Mesothelial cell of epicardium (in vitro differentiated cells): Measurements from ENCODE around the gene BMI1. TPM values are rescaled to one million over a fixed set of nuclear protein-coding genes. Genes with fewer than 3 reads are reported as not detected.

Experiments used
- DNase-seq, 2 experiments: peaks; one replicate each; pipeline ENCODE4 v3.0.0; 2021; ENCODE audit warnings: low spot score in 2 of 2; ENCODE audit not compliant: unreplicated experiment in 2 of 2
- H3K27ac Mint-ChIP-seq: 2 replicates; pipeline ENCODE4 v1.8.0; 2021; ENCODE audit warnings: mixed read lengths
- H3K27me3 Mint-ChIP-seq: 2 replicates; pipeline ENCODE4 v1.8.0; 2021; ENCODE audit warnings: low read depth, mixed read lengths
- H3K36me3 Mint-ChIP-seq: 2 replicates; pipeline ENCODE4 v1.8.0; 2021; ENCODE audit warnings: mixed read lengths
- H3K4me1 Mint-ChIP-seq: 2 replicates; pipeline ENCODE4 v1.8.0; 2021; ENCODE audit warnings: mixed read lengths
- H3K4me3 Mint-ChIP-seq: 2 replicates; pipeline ENCODE4 v1.8.0; 2021; ENCODE audit warnings: mild to moderate bottlenecking, moderate library complexity, mixed read lengths
- H3K9me3 Mint-ChIP-seq: 2 replicates; pipeline ENCODE4 v1.8.0; 2021; ENCODE audit warnings: mixed read lengths
- total RNA-seq: library from RNA; stranded (reverse); gene quantifications from 3 replicates; pipeline ENCODE4 v1.2.1, GENCODE V29; 2021
- TF ChIP-seq, protein P1 (sequence below): fragments of 200-600 bp; sonication (generic); IDR thresholded peaks from one replicate; pipeline ENCODE4 v1.5.0; 2021; ENCODE audit warnings: antibody characterized with exemption; ENCODE audit not compliant: unreplicated experiment

BMI1 gene
- total RNA-seq, 1 donor from 2014 or later: 45.2 TPM

DNA sequence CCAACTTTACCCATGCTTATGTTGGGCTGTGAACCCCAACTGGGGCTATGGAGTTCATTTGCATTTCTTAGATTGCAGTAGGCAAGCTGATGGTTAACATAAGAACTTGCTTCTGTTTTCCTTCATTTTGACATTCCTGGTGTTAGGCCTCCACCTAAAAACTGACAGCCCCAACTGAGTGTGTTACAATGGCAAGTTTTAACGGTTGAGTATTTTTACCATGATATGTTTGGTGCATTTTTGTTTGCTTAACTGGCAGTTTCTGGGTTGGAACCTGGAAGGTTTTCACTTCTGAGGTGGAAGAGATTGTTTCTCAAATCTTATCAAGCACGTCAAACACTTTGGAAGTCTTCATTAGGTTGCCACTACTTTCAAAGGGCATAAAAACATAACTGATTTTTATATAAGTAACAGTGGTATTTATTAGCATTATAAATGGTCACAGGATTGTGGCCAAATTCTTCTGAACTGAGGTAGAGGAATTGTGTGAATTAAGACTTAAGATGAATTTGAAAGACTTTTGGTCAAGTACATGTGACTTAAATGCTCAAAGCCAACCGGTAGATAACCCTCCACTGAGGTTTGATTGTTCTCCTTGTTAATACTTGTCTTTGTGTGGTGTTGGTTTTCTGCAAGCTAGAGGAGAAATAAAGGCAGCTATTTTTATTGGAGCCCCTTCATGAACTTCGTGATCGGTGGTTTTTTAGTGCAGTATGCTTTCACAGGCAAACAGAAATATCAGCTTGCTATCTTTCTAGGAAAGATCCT is 2.8 kb downstream of the BMI1 start:
- Mint-ChIP-seq H3K27ac (no peak overlapping the region), H3K36me3 (peaks cover 5% of the 10 kb centered on the region), H3K27me3 (peaks cover 44% of the 10 kb centered on the region), H3K4me3 (peak overlapping the region; percentile 90), H3K4me1 (peaks cover 48% of the 10 kb centered on the region), H3K9me3 (no peaks in the 10 kb centered on the region)
- no peak for DNase-seq
- TF ChIP-seq, protein P1, sequence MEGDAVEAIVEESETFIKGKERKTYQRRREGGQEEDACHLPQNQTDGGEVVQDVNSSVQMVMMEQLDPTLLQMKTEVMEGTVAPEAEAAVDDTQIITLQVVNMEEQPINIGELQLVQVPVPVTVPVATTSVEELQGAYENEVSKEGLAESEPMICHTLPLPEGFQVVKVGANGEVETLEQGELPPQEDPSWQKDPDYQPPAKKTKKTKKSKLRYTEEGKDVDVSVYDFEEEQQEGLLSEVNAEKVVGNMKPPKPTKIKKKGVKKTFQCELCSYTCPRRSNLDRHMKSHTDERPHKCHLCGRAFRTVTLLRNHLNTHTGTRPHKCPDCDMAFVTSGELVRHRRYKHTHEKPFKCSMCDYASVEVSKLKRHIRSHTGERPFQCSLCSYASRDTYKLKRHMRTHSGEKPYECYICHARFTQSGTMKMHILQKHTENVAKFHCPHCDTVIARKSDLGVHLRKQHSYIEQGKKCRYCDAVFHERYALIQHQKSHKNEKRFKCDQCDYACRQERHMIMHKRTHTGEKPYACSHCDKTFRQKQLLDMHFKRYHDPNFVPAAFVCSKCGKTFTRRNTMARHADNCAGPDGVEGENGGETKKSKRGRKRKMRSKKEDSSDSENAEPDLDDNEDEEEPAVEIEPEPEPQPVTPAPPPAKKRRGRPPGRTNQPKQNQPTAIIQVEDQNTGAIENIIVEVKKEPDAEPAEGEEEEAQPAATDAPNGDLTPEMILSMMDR: no peak

DNA sequence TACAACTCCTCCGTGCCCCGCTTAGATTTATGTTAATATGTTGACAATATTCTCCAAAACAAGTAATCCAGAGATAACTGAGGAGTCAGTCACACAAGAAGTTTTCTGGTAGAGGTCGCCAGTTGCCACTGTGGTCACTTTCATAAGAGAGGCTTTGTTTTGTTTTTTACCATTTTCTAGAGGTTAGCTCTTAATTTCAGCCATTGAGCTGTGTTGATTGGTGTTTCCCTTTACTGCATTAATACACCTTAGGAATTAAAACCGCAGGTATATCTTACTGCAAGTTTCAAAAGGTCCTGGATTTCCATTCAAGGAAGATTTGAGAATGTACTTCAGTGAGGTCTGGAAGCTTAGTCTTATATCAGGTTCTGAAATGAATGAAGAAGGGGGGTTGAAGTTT is 3.5 kb downstream of the BMI1 start:
- Mint-ChIP-seq H3K27ac (no peak overlapping the region), H3K27me3 (peaks cover 38% of the 10 kb centered on the region), H3K4me3 (peak overlapping the region; percentile 90), H3K4me1 (peaks cover 43% of the 10 kb centered on the region), H3K36me3 (peaks cover 9% of the 10 kb centered on the region), H3K9me3 (no peaks in the 10 kb centered on the region)
- TF ChIP-seq, protein P1: no peak
- no peak for DNase-seq

DNA sequence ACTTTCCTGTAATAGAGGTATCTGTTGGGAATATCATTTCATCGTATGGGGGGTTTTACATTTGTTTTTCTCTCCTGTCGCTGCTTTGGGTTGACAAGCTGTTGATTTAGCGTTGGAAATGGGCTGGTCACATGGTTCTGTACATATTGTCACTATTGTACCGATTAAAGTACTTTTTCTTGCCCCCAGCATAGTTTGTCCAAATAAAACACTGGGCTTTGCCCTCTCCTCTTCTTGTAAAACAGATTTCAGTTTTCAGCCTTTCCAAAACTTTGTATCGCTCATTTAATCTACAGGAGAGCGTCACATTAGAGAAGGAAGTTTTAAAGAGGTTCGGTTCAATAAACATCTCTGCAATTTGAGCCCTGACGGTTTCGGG is 4.0 kb downstream of the BMI1 start:
- peak overlapping the region; percentile 90 for H3K4me3 Mint-ChIP-seq
- TF ChIP-seq, protein P1: no peak
- peaks cover 13% of the 10 kb centered on the region for H3K36me3 Mint-ChIP-seq
- H3K27me3 Mint-ChIP-seq: peaks cover 34% of the 10 kb centered on the region
- H3K27ac Mint-ChIP-seq: peak overlapping the region; percentile 54
- DNase-seq: no peak
- no peaks in the 10 kb centered on the region for H3K9me3 Mint-ChIP-seq
- peaks cover 38% of the 10 kb centered on the region for H3K4me1 Mint-ChIP-seq

DNA sequence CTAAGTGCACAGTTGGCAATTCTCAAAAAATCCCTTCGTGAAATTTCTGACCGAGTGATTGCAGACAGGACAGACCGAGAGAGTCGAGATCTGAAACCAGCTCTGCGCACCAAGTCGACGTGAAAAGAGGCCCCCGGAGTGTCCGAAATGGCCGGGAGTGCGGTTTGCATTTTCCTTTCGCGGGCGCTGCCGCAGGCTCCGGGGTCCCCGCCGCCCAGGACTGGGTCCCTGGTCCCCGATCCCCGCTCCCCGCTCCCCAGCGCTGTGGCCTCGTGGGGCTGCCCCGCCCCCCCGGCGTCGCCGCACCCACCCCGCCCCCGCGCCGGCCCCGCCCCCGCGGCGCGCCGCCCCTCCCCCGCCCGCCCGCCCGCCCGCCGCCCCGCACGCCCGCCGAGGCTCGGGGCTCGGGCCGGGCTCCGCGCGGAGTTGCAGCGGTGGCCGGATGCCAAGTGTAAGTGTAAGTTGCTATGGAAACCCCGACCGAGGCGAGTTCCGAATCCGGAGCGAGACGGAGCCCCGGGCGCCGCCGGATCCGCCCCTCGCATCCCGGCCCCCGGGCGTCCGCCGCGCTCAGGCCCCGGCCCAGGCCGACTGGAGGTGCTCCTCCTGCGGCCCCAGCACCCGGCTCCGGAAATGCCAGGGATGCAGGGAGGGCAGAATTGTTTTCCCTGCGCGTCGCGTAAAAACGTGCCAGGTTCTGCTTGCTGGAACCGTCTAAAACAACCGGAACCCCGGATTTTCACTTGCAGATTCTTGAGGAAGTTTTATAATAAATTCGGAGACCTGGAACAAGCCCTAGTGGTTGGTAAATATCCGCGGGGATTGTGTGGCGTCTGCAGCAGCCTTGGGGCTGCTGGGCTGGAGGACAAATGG is 4.6 kb downstream of the BMI1 start:
- Mint-ChIP-seq H3K27me3 (peaks cover 32% of the 10 kb centered on the region), H3K9me3 (no peaks in the 10 kb centered on the region), H3K4me3 (peak overlapping the region; percentile 90), H3K36me3 (peaks cover 13% of the 10 kb centered on the region), H3K27ac (peak overlapping the region; percentile 83), H3K4me1 (peaks cover 35% of the 10 kb centered on the region)
- TF ChIP-seq, protein P1: no peak
- DNase-seq: peak; percentile 82 to 86

DNA sequence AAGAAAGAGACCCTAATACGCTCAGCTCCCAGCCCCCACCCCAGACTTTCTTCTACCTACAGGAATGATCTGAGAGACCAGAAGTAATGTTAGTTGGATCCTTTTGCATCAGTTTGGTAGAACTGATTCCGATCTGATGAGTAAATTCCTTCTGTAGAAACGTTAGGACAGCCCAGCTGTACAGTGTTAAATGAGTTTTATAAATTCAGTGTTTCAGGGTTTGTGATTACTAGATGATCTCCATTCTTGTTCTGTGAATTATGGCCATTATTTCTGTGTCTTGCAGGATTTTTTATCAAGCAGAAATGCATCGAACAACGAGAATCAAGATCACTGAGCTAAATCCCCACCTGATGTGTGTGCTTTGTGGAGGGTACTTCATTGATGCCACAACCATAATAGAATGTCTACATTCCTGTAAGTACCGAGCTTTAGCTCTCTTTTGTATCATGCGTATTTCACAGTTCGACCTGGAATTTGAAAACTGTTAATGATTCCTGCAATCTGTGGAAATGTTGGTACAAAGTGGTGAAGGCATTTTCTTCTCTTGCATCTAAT is 5.3 kb downstream of the BMI1 start:
- Mint-ChIP-seq H3K4me1 (peaks cover 35% of the 10 kb centered on the region), H3K27ac (peak overlapping the region; percentile 83)

More for the DNA sequence above, 5.3 kb downstream of the BMI1 start:
- Mint-ChIP-seq H3K4me3 (peak overlapping the region; percentile 72), H3K36me3 (peaks cover 13% of the 10 kb centered on the region), H3K27me3 (peaks cover 37% of the 10 kb centered on the region), H3K9me3 (no peaks in the 10 kb centered on the region)
- no peak for DNase-seq
- TF ChIP-seq, protein P1: no peak
